Gastroesophageal sphincter (tissue), 4 donors: ENCODE measurements around the gene RUFY2. TPM values are rescaled to one million over a fixed set of nuclear protein-coding genes. Genes with fewer than 3 reads are reported as not detected.

Source experiments
- ATAC-seq: fragments of 150-250 bp; one replicate; pipeline ENCODE4 v1.9.1; 2016; ENCODE audit warnings: mild to moderate bottlenecking, moderate library complexity
- H3K27ac ChIP-seq, 4 donors: fragments of 200-600 bp; sonication (generic) in 3 of 4; 1 replicate in 3 of 4; 2 replicates in 1 of 4; pipeline ENCODE4 v1.5.1; 2016 to 2019
- H3K27me3 ChIP-seq: fragments of 200-600 bp; sonication (generic); one replicate; pipeline ENCODE4 v1.5.1; 2019
- H3K36me3 ChIP-seq, 2 donors: fragments of 200-600 bp; sonication (generic); one replicate each; pipeline ENCODE4 v1.5.1; 2019; ENCODE audit warnings: control low read depth in 1 of 2
- H3K4me1 ChIP-seq, 3 donors: fragments of 200-600 bp; sonication (generic); 1 replicate in 2 of 3; 2 replicates in 1 of 3; pipeline ENCODE4 v1.5.1; 2016 to 2019; ENCODE audit warnings: control low read depth in 2 of 3
- H3K4me3 ChIP-seq, 2 donors: fragments of 200-600 bp; sonication (generic); one replicate each; pipeline ENCODE4 v1.5.1; 2019; ENCODE audit warnings: mild to moderate bottlenecking in 1 of 2, moderate library complexity in 1 of 2
- H3K9me3 ChIP-seq, 3 donors: fragments of 200-600 bp; sonication (generic); one replicate each; pipeline ENCODE4 v1.5.1; 2017 to 2019; ENCODE audit warnings: control low read depth in 2 of 3
- EP300 ChIP-seq: sonication (generic); formaldehyde crosslinking; IDR thresholded peaks from one replicate; pipeline ENCODE4 v1.6.1; 2017; ENCODE audit warnings: antibody characterized with exemption, mild to moderate bottlenecking
- POLR2A ChIP-seq, 2 donors: fragments of 450-650 bp; IDR thresholded peaks; one replicate each; pipeline ENCODE4 v1.6.1; 2017; ENCODE audit warnings: antibody characterized with exemption in 2 of 2, mild to moderate bottlenecking in 2 of 2, moderate library complexity in 1 of 2
- POLR2AphosphoS5 ChIP-seq: sonication (generic); formaldehyde crosslinking; IDR thresholded peaks from one replicate; pipeline ENCODE4 v1.6.1; 2017; ENCODE audit warnings: antibody characterized with exemption
- WGBS, 2 donors: methylation state at CpG; one replicate each; pipeline ENCODE4 v1.1.5; 2018; ENCODE audit warnings: low coverage in 1 of 2; 5-methylcytosine and 5-hydroxymethylcytosine counted together
- total RNA-seq, 4 donors: library from RNA; depleted of rRNA; stranded (reverse); fragments of >200 nt; gene quantifications; one replicate each; pipeline ENCODE4 v1.1.0, GENCODE V29; 2016
- TF ChIP-seq, protein P1 (sequence below), 4 experiments: fragments of 200-600 bp in 2 of 4; fragments of 450-650 bp in 2 of 4; sonication (generic) in 1 of 4; IDR thresholded peaks; one replicate each; pipeline ENCODE4 v1.5.1; 2017 to 2019; ENCODE audit warnings: antibody characterized with exemption in 4 of 4, mild to moderate bottlenecking in 2 of 4, moderate library complexity in 2 of 4

RUFY2 gene
- total RNA-seq, 4 donors from 2014 or later = 17.9 to 29.0 (median 26.0) TPM

DNA sequence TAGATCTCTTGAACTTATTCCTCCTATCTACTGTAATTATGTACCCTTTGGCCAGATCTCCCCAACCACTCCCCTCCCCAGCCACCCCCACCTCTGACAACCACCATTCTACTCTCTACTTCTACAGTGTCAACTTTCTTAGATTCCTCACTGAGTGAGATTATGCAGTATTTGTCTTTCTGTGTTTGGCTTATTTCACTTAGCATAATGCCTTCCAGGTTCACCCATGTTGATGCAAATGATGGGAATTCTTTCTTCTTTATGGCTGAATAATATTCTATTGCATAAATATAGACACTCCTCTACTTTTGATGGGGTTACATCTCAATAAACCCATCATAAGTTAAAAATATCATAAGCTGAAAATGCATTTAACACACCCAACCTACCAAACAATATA is 96.5 kb downstream of the RUFY2 start:
- no peak overlapping the region for H3K27ac ChIP-seq
- H3K27me3 ChIP-seq = no peaks in the 10 kb centered on the region
- no peaks in the 10 kb centered on the region for H3K4me1 ChIP-seq
- ATAC-seq = no peak
- H3K36me3 ChIP-seq = no peaks in the 10 kb centered on the region
- TF ChIP-seq EP300 (no peak), POLR2AphosphoS5 (no peak), POLR2A (IDR thresholded peaks at IDR 0.05) (no peak)
- TF ChIP-seq, protein P1, sequence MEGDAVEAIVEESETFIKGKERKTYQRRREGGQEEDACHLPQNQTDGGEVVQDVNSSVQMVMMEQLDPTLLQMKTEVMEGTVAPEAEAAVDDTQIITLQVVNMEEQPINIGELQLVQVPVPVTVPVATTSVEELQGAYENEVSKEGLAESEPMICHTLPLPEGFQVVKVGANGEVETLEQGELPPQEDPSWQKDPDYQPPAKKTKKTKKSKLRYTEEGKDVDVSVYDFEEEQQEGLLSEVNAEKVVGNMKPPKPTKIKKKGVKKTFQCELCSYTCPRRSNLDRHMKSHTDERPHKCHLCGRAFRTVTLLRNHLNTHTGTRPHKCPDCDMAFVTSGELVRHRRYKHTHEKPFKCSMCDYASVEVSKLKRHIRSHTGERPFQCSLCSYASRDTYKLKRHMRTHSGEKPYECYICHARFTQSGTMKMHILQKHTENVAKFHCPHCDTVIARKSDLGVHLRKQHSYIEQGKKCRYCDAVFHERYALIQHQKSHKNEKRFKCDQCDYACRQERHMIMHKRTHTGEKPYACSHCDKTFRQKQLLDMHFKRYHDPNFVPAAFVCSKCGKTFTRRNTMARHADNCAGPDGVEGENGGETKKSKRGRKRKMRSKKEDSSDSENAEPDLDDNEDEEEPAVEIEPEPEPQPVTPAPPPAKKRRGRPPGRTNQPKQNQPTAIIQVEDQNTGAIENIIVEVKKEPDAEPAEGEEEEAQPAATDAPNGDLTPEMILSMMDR (IDR thresholded peaks at IDR 0.05) = no peak
- H3K9me3 ChIP-seq = no peaks in the 10 kb centered on the region
- H3K4me3 ChIP-seq = no peak overlapping the region

DNA sequence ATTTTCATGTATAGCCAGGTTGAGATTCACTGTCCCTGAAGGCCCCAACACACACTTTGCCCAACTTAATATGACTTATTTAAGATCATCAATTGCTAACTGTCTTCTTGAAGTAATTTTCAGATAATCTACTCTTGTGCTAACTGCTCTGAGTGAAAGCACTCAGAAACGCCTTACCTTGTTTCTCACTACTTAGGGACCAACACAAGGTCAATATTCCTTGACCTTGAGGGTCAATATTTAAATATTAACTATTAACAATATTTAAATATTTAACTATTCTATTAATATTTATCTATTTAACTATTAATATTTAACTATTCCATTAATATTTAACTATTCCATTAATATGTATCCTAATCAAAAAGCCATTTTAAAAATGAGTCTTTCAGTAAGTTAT is 101.2 kb downstream of the RUFY2 start:
- no peak for TF ChIP-seq EP300
- TF ChIP-seq, protein P1 (IDR thresholded peaks at IDR 0.05) = no peak
- no peak for TF ChIP-seq POLR2AphosphoS5
- no peak for TF ChIP-seq POLR2A (IDR thresholded peaks at IDR 0.05)
- Histone ChIP-seq H3K9me3 (no peaks in the 10 kb centered on the region), H3K27me3 (no peaks in the 10 kb centered on the region), H3K36me3 (no peaks in the 10 kb centered on the region), H3K4me1 (peaks cover 0 to 5% (median 4%) of the 10 kb centered on the region in 3 donors), H3K27ac (no peak overlapping the region), H3K4me3 (no peak overlapping the region)
- ATAC-seq = no peak
- 20 to 30% methylated on average over 1 of the region's 1 CpG for WGBS, 2 donors

DNA sequence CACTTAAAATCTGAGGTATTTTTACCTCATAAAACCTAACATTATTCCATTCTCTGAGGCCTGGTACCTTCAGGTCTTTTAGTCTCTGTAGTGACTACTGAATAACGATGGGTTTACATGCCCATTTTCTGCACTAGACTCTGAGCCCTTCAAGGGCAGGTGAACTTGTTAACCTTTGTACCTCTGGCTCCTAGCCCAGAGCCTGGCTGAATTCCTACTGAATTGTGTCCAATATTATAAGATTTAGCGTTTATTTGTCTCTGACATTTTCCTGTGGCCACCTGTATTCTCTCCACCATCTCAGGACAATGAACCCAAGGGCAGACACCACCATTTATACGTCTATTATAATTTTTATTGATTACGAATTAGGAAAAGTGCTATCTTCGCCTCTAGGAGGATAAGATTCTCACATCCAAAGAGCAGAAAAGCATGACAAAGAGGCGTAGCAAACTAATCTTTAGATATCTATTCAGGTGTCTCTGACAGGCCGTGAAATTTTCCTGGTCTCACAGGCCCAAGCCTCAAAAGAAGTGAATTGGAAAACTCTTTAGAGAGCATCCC is 103.1 kb downstream of the RUFY2 start:
- Histone ChIP-seq H3K27me3 (no peaks in the 10 kb centered on the region), H3K36me3 (no peaks in the 10 kb centered on the region), H3K27ac (no peak overlapping the region), H3K4me3 (no peak overlapping the region), H3K9me3 (no peaks in the 10 kb centered on the region), H3K4me1 (peaks cover 0 to 5% (median 4%) of the 10 kb centered on the region in 3 donors)
- ATAC-seq = no peak
- TF ChIP-seq POLR2A (IDR thresholded peaks at IDR 0.05) (no peak), POLR2AphosphoS5 (no peak)
- WGBS, 2 donors = 69 to 80% methylated on average over 6 to 7 of the region's 7 CpGs

DNA sequence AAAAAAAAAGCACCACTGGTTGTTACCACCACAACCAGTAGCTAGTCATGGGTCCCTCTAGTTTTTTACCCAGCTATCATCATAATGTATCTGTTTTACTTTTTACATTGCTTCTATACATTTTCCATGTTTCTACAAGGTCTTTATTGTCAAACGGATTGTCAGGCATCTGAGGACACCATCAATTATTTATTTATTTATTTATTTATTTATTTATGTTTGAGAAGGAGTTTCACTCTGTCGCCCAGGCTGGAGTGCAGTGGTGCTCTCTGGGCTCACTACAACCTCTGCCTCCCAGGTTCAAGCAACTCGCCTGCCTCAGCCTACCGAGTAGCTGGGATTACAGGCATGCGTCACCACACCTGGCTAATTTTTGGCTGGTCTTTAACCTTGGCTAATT is 104.2 kb downstream of the RUFY2 start:
- no peak for ATAC-seq
- Histone ChIP-seq H3K27ac (no peak overlapping the region), H3K27me3 (no peaks in the 10 kb centered on the region), H3K36me3 (no peaks in the 10 kb centered on the region), H3K4me1 (peaks cover 0 to 5% (median 4%) of the 10 kb centered on the region in 3 donors), H3K9me3 (no peaks in the 10 kb centered on the region), H3K4me3 (no peak overlapping the region)
- 68 to 85% methylated on average over 5 of the region's 5 CpGs for WGBS, 2 donors
- TF ChIP-seq POLR2AphosphoS5 = no peak
- no peak for TF ChIP-seq EP300
- TF ChIP-seq POLR2A (IDR thresholded peaks at IDR 0.05) = no peak
- TF ChIP-seq, protein P1 (IDR thresholded peaks at IDR 0.05) = no peak

DNA sequence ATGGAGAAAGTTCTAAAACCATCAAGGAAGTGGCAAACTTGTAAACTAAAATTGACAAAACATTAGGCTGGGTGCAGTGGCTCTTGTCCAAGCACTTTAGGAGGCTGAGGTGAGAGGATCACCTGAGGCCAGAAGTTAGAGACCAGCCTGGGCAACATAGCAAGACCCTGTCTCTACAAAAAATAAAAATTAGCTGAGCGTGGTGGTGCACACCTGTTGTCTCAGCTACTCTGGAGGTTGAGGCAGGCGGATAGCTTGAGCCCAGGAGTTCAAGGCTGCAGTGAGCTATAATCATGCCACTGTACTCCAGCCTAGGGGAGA is 104.6 kb downstream of the RUFY2 start:
- Histone ChIP-seq H3K9me3 (no peaks in the 10 kb centered on the region), H3K4me1 (peaks cover 0 to 5% (median 4%) of the 10 kb centered on the region in 3 donors), H3K27ac (no peak overlapping the region), H3K36me3 (no peaks in the 10 kb centered on the region), H3K4me3 (no peak overlapping the region), H3K27me3 (no peaks in the 10 kb centered on the region)
- TF ChIP-seq EP300 (no peak), POLR2AphosphoS5 (no peak)
- no peak for ATAC-seq
- 57 to 79% methylated on average over 1 to 2 of the region's 2 CpGs for WGBS, 2 donors

DNA sequence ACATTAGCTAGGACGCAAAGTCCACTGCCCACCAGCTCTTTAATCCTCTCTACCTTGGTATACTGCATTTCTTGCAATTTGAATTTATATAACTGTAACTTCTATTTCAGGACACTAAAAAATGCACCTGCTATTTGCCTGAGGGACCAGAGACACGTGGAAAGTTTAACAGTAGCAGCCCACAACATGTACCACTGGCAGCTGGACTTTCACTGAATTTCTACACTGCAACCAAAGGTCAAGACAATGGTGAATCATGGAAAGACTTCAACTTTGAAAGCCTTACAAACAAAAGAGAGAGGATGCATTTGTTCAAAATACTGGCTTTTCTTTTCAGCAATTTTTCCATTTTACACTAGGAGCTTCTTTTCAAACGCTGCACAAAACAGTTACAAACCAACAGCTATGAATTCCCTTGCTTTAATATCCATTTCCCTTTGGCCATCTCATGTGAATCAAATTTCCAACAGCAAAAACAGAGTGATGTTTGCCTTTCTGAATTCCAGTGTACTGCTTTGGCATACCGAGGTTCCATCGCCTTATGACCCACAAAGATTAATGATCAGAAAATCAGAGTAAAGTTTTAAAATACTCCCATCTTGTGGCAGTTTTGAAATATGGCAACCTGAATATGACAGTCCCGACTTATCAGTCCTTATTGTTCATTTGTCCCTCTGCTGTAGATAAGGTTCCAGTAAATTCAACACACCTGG is 105.1 kb downstream of the RUFY2 start:
- H3K27ac ChIP-seq = no peak overlapping the region
- H3K9me3 ChIP-seq = no peaks in the 10 kb centered on the region
- no peaks in the 10 kb centered on the region for H3K27me3 ChIP-seq
- TF ChIP-seq POLR2AphosphoS5 = no peak
- no peak for TF ChIP-seq POLR2A (IDR thresholded peaks at IDR 0.05)
- TF ChIP-seq, protein P1 (IDR thresholded peaks at IDR 0.05) = peak; percentile 22 to 56 (median 52)
- 37 to 40% methylated on average over 6 of the region's 6 CpGs for WGBS, 2 donors
- H3K36me3 ChIP-seq = peaks cover 0 to under 1% of the 10 kb centered on the region in 2 donors
- peak; percentile 34 for ATAC-seq
- no peak overlapping the region for H3K4me3 ChIP-seq
- H3K4me1 ChIP-seq = peaks cover 0 to 5% (median 4%) of the 10 kb centered on the region in 3 donors
